ENCODE results near the gene RAVER2. TPM values are rescaled to one million over a fixed set of nuclear protein-coding genes. Genes with fewer than 3 reads are reported as not detected.
A peak's percentile ranks its signal among the peaks of the same experiment; 100 is the strongest.

Gene RAVER2
- total RNA-seq, 2 experiments from 2014 or later: 0.70 to 1.2 TPM

GRCh38 chr1:64873576-64873975, 128.7 kb downstream of the RAVER2 start:
- no peak overlapping the region for H3K4me3 Mint-ChIP-seq
- H3K36me3 Mint-ChIP-seq (ENCODE audit: low read depth): peaks cover 71% of the 10 kb centered on the region
- ChIA-PET CTCF (interaction anchor here (1.6 kb wide), 1 partner anchor 8 kb away, joined by 4 read pairs; no protein-coding TSS in a partner anchor), POLR2A (no interaction called here)
- H3K9me3 Mint-ChIP-seq (ENCODE audit: insufficient read depth): no peaks in the 10 kb centered on the region
- ATAC-seq: no peak
- peaks cover 37% of the 10 kb centered on the region for H3K4me1 Mint-ChIP-seq (ENCODE audit: low read depth)
- no peaks in the 10 kb centered on the region for H3K27me3 Mint-ChIP-seq (ENCODE audit: low read depth)
- no peak for DNase-seq
- no peak overlapping the region for H3K27ac Mint-ChIP-seq

GRCh38 chr1:64874666-64875065, 129.8 kb downstream of the RAVER2 start:
- POLR2A ChIA-PET: no interaction called here
- Mint-ChIP-seq H3K27ac (no peak overlapping the region), H3K9me3 (ENCODE audit: insufficient read depth) (no peaks in the 10 kb centered on the region), H3K4me1 (ENCODE audit: low read depth) (peaks cover 44% of the 10 kb centered on the region), H3K27me3 (ENCODE audit: low read depth) (no peaks in the 10 kb centered on the region), H3K36me3 (ENCODE audit: low read depth) (peaks cover 72% of the 10 kb centered on the region), H3K4me3 (no peak overlapping the region)
- ATAC-seq: no peak
- CTCF ChIA-PET: interaction anchor here (1.6 kb wide), 1 partner anchor 9 kb away, joined by 4 read pairs; no protein-coding TSS in a partner anchor
- DNase-seq: no peak

- Mint-ChIP-seq H3K9me3 (ENCODE audit: insufficient read depth) (no peaks in the 10 kb centered on the region), H3K36me3 (ENCODE audit: low read depth) (peaks cover 72% of the 10 kb centered on the region), H3K4me3 (no peak overlapping the region), H3K27me3 (ENCODE audit: low read depth) (no peaks in the 10 kb centered on the region), H3K27ac (peak overlapping the region; percentile 39), H3K4me1 (ENCODE audit: low read depth) (peaks cover 44% of the 10 kb centered on the region)
- ChIA-PET POLR2A (no interaction called here), CTCF (interaction anchor here (1.6 kb wide), 1 partner anchor 10 kb away, joined by 4 read pairs; no protein-coding TSS in a partner anchor)
- DNase-seq (no peak), ATAC-seq (no peak)
These were observed 130.2 kb downstream of the RAVER2 start for GRCh38 chr1:64875101-64875500.

- no peaks in the 10 kb centered on the region for H3K27me3 Mint-ChIP-seq (ENCODE audit: low read depth)
- H3K36me3 Mint-ChIP-seq (ENCODE audit: low read depth): peaks cover 76% of the 10 kb centered on the region
- H3K9me3 Mint-ChIP-seq (ENCODE audit: insufficient read depth): no peaks in the 10 kb centered on the region
- POLR2A ChIA-PET: no interaction called here
- CTCF ChIA-PET: no interaction called here
- H3K4me3 Mint-ChIP-seq: no peak overlapping the region
- DNase-seq (no peak), ATAC-seq (no peak)
- H3K4me1 Mint-ChIP-seq (ENCODE audit: low read depth): peaks cover 44% of the 10 kb centered on the region
- peak overlapping the region; percentile 53 for H3K27ac Mint-ChIP-seq
These were observed 130.7 kb downstream of the RAVER2 start for GRCh38 chr1:64875606-64876005.

- H3K36me3 Mint-ChIP-seq (ENCODE audit: low read depth): peaks cover 74% of the 10 kb centered on the region
- H3K4me3 Mint-ChIP-seq: peak overlapping the region; percentile 48
- ATAC-seq (peak; percentile 93), DNase-seq (peak; percentile 52)
- ChIA-PET CTCF (interaction anchor here (0.7 to 2.1 kb wide), 8 partner anchors 9 to 198 kb away, joined by 3 to 7 read pairs (median 4); no protein-coding TSS in a partner anchor), POLR2A (interaction anchor here (0.7 to 1.4 kb wide), 3 partner anchors 85 to 89 kb away, joined by 4 to 5 read pairs (median 4); partner anchors contain the start of gene JAK1)
- H3K27ac Mint-ChIP-seq: peak overlapping the region; percentile 87
- no peaks in the 10 kb centered on the region for H3K27me3 Mint-ChIP-seq (ENCODE audit: low read depth)
- no peaks in the 10 kb centered on the region for H3K9me3 Mint-ChIP-seq (ENCODE audit: insufficient read depth)
- peaks cover 54% of the 10 kb centered on the region for H3K4me1 Mint-ChIP-seq (ENCODE audit: low read depth)
These were observed 132.3 kb downstream of the RAVER2 start for GRCh38 chr1:64877151-64877550.

- ATAC-seq: peak; percentile 38
- DNase-seq: no peak
- ChIA-PET POLR2A (interaction anchor here (0.7 to 1.4 kb wide), 2 partner anchors 88 to 89 kb away, joined by 4 to 5 read pairs; partner anchors contain the start of gene JAK1), CTCF (interaction anchor here (1.0 to 2.1 kb wide), 8 partner anchors 10 to 198 kb away, joined by 3 to 7 read pairs (median 4); no protein-coding TSS in a partner anchor)
- H3K27me3 Mint-ChIP-seq (ENCODE audit: low read depth): no peaks in the 10 kb centered on the region
- peaks cover 72% of the 10 kb centered on the region for H3K36me3 Mint-ChIP-seq (ENCODE audit: low read depth)
- H3K27ac Mint-ChIP-seq: peak overlapping the region; percentile 87
- no peaks in the 10 kb centered on the region for H3K9me3 Mint-ChIP-seq (ENCODE audit: insufficient read depth)
- no peak overlapping the region for H3K4me3 Mint-ChIP-seq
- peaks cover 56% of the 10 kb centered on the region for H3K4me1 Mint-ChIP-seq (ENCODE audit: low read depth)
These were observed 132.7 kb downstream of the RAVER2 start for GRCh38 chr1:64877598-64877997.

- Mint-ChIP-seq H3K9me3 (ENCODE audit: insufficient read depth) (no peaks in the 10 kb centered on the region), H3K4me1 (ENCODE audit: low read depth) (peaks cover 60% of the 10 kb centered on the region), H3K36me3 (ENCODE audit: low read depth) (peaks cover 71% of the 10 kb centered on the region), H3K4me3 (no peak overlapping the region), H3K27ac (peak overlapping the region; percentile 87), H3K27me3 (ENCODE audit: low read depth) (no peaks in the 10 kb centered on the region)
- ATAC-seq (no peak), DNase-seq (no peak)
- ChIA-PET POLR2A (interaction anchor here (1.4 kb wide), 1 partner anchor 89 kb away, joined by 5 read pairs; the partner anchor contains the start of gene JAK1), CTCF (interaction anchor here (1.1 to 2.1 kb wide), 6 partner anchors 14 to 197 kb away, joined by 3 to 7 read pairs (median 4); no protein-coding TSS in a partner anchor)
These were observed 133.2 kb downstream of the RAVER2 start for GRCh38 chr1:64878090-64878489.

GRCh38 chr1:64878931-64879611, 134.2 kb downstream of the RAVER2 start:
- Mint-ChIP-seq H3K36me3 (ENCODE audit: low read depth) (peaks cover 70% of the 10 kb centered on the region), H3K4me1 (ENCODE audit: low read depth) (peaks cover 63% of the 10 kb centered on the region), H3K9me3 (ENCODE audit: insufficient read depth) (no peaks in the 10 kb centered on the region), H3K4me3 (no peak overlapping the region), H3K27ac (no peak overlapping the region), H3K27me3 (ENCODE audit: low read depth) (no peaks in the 10 kb centered on the region)
- DNase-seq (no peak), ATAC-seq (no peak)
- ChIA-PET POLR2A (no interaction called here), CTCF (interaction anchor here (1.0 to 1.8 kb wide), 2 partner anchors 11 to 14 kb away, joined by 4 read pairs; no protein-coding TSS in a partner anchor)

GRCh38 chr1:64880449-64880848, 135.6 kb downstream of the RAVER2 start:
- H3K27ac Mint-ChIP-seq: no peak overlapping the region
- H3K4me3 Mint-ChIP-seq: no peak overlapping the region
- no peak for DNase-seq
- peaks cover 64% of the 10 kb centered on the region for H3K36me3 Mint-ChIP-seq (ENCODE audit: low read depth)
- ATAC-seq: no peak
- CTCF ChIA-PET: interaction anchor here (0.9 to 1.8 kb wide), 3 partner anchors 10 to 13 kb away, joined by 3 to 4 read pairs (median 4); no protein-coding TSS in a partner anchor
- H3K27me3 Mint-ChIP-seq (ENCODE audit: low read depth): no peaks in the 10 kb centered on the region
- POLR2A ChIA-PET: interaction anchor here (0.6 kb wide), 1 partner anchor 121 kb away, joined by 3 read pairs; no protein-coding TSS in a partner anchor
- no peaks in the 10 kb centered on the region for H3K9me3 Mint-ChIP-seq (ENCODE audit: insufficient read depth)
- H3K4me1 Mint-ChIP-seq (ENCODE audit: low read depth): peaks cover 64% of the 10 kb centered on the region

GRCh38 chr1:64881281-64881680, 136.4 kb downstream of the RAVER2 start:
- Mint-ChIP-seq H3K4me1 (ENCODE audit: low read depth) (peaks cover 55% of the 10 kb centered on the region), H3K27ac (no peak overlapping the region), H3K27me3 (ENCODE audit: low read depth) (no peaks in the 10 kb centered on the region), H3K9me3 (ENCODE audit: insufficient read depth) (no peaks in the 10 kb centered on the region), H3K4me3 (no peak overlapping the region), H3K36me3 (ENCODE audit: low read depth) (peaks cover 56% of the 10 kb centered on the region)
- ChIA-PET POLR2A (interaction anchor here (0.6 to 0.8 kb wide), 2 partner anchors 80 to 120 kb away, joined by 3 read pairs; no protein-coding TSS in a partner anchor), CTCF (interaction anchor here (0.9 kb wide), 1 partner anchor 14 kb away, joined by 3 read pairs; no protein-coding TSS in a partner anchor)
- ATAC-seq (no peak), DNase-seq (no peak)

All from activated CD8-positive, alpha-beta T cell treated with anti-CD3 and anti-CD28 coated beads, Interleukin-2, amount 10 ng/mL, durations not matched to agents 7 days and 5 days (primary cell).